Fibroblast of the aortic adventitia (primary cell): ENCODE measurements around the gene ZCCHC7. TPM values are rescaled to one million over a fixed set of nuclear protein-coding genes. Genes with fewer than 3 reads are reported as not detected.

ENCODE experiments used
- DNase-seq: peaks from one replicate; pipeline ENCODE4 v3.0.0-alpha.2; 2010; ENCODE audit warnings: low read depth
- H3K4me3 ChIP-seq: 2 replicates; pipeline ENCODE4 v1.5.1; 2011; ENCODE audit warnings: low read depth, mild to moderate bottlenecking, control low read depth, low read length, moderate library complexity
- total RNA-seq: library from RNA; depleted of rRNA; stranded (reverse); fragments of >200 nt; gene quantifications from 2 replicates; pipeline ENCODE4 v1.2.3, GENCODE V29; 2012; ENCODE audit warnings: low replicate concordance
- TF ChIP-seq, protein P1 (sequence below): IDR thresholded peaks from 2 replicates; pipeline ENCODE4 v1.5.1; 2011; ENCODE audit warnings: mild to moderate bottlenecking, low read length, control low read depth, inconsistent platforms; ENCODE audit not compliant: insufficient read depth

ZCCHC7 gene
- total RNA-seq, 1 donor: 31.8 TPM

DNA sequence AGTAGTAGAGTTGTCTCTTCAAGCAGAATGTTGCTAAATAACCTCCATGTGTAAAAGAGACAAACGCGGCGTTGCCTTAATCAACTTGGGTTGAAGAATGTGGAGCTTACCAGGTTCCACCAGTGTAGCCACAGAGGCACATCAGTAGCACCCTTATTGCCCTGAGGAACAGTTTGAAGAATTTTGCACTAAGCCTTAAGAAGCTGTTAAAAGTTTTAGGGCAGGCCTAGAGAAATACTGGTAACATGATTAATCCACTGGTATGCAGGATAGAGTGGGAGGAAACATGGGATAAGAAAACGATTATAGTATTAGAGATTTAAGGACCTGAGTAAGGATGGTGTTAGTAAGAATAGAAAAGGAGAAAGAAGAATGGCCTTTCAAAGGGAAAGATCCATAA, 100.6 kb downstream of the ZCCHC7 start:
- no peak overlapping the region for H3K4me3 ChIP-seq
- TF ChIP-seq, protein P1, sequence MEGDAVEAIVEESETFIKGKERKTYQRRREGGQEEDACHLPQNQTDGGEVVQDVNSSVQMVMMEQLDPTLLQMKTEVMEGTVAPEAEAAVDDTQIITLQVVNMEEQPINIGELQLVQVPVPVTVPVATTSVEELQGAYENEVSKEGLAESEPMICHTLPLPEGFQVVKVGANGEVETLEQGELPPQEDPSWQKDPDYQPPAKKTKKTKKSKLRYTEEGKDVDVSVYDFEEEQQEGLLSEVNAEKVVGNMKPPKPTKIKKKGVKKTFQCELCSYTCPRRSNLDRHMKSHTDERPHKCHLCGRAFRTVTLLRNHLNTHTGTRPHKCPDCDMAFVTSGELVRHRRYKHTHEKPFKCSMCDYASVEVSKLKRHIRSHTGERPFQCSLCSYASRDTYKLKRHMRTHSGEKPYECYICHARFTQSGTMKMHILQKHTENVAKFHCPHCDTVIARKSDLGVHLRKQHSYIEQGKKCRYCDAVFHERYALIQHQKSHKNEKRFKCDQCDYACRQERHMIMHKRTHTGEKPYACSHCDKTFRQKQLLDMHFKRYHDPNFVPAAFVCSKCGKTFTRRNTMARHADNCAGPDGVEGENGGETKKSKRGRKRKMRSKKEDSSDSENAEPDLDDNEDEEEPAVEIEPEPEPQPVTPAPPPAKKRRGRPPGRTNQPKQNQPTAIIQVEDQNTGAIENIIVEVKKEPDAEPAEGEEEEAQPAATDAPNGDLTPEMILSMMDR: no peak
- peak; percentile 39 for DNase-seq

DNA sequence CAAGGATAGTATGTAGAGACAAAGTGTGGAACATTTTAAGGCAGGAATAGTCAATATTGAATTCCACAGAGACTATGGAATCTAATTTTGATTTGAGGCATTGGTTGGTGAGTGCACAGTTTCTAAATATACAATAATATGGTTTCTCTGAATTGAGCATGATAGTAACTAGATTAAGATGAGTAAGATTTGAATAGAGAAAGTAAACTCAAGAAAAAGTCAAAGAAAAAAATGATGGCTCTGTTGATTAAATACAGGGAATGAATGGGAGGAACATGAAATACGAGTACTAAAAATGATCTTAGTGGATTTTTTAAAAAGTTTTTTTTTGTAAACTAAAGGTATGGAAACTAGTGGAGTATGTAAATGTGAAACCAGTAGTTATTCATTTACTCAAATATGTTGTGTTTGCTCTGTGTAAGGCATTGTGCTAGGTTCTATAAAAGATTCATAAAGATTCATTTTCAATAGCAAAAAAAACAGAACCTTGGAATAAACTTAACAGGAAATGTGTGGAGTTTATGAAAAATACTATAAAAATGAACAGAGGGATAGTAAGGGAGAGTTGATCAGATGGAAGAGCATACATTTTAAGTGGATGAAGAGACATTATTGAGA, 101.2 kb downstream of the ZCCHC7 start:
- TF ChIP-seq, protein P1: no peak
- DNase-seq: no peak
- no peak overlapping the region for H3K4me3 ChIP-seq

DNA sequence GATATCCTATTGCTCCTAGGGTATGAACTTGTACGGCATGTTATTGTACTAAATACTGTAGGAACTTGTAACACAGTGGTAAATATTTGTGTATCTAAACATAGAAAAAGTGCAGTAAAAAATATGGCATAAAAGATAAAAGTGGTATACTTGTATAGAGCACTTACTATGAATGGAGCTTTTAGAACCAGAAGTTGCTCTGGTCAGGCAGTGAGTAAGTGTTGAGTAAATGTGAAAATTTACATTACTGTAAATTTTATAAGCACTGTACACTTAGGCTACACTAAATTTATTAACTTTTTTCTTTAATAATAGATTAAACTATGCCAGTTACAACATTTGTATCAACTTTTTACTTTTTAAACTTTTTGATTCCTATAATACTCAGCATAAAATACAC, 109.1 kb downstream of the ZCCHC7 start:
- TF ChIP-seq, protein P1: no peak
- no peak for DNase-seq
- no peak overlapping the region for H3K4me3 ChIP-seq

DNA sequence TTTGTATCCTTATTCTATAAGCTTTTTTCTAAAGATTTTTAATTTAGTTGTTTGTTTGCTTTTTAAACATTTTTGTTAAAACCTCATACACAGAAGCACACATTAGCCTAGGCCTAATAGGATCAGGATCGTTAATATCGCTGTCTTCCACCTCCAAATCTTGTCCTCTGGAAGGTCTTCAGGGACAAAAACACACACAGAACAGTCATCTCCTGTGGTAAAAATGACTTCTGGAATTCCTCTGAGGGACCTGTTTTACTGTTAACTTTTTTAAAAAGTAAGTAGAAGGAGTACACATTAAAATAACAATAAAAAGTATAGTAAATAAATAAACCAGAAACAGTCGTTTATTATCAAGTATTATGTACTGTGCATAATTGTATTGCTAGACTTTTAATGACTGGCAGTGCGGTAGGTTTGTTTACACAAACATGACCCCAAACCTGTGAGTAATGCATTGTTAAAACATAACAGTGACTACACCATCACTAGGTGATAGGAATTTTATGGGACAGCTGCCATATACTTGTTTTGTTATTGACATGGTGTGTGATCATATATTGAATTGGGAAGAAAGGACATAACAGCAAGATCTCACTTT, 109.6 kb downstream of the ZCCHC7 start:
- TF ChIP-seq, protein P1: no peak
- DNase-seq: no peak
- H3K4me3 ChIP-seq: no peak overlapping the region

DNA sequence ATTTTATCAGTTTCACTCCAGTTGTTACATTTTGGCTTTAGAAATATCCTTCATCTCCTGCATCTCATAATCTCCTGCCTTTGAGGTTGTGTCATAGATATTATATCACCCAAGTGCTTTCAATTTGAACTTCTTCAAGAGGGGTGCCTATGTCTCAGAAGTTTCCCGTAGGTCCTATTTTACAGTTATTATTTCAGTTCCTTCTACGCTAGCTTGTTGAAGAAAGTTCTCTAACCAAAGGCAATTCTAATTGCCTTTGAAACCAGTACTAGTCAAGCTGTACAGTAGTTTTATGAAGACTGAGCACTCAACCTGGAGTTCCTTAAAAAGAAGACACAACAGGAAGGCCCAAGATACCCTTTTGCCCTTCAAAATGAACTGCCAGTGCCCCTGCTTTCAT, 116.4 kb downstream of the ZCCHC7 start:
- no peak for DNase-seq
- TF ChIP-seq, protein P1: no peak
- H3K4me3 ChIP-seq: no peak overlapping the region

DNA sequence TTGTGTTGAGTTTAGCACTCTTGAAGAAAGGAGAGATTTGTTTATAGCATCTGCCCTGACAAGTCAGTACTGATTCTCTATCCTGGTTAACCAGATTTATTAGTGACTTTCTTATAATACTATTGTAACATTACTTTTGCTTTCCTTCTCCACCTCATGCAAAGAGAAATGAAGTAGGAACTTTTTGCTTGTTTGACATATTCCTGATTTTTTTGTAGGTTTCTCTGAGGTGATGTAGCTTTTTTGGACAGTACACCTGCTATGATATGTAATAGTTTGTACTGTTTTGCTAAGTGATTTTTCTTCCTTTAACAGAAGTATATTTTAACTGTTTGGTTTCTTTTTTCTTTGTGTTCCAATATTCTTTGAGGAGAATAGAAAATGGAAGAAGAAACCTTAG, 117.7 kb downstream of the ZCCHC7 start:
- no peak for DNase-seq
- no peak overlapping the region for H3K4me3 ChIP-seq
- TF ChIP-seq, protein P1: no peak

DNA sequence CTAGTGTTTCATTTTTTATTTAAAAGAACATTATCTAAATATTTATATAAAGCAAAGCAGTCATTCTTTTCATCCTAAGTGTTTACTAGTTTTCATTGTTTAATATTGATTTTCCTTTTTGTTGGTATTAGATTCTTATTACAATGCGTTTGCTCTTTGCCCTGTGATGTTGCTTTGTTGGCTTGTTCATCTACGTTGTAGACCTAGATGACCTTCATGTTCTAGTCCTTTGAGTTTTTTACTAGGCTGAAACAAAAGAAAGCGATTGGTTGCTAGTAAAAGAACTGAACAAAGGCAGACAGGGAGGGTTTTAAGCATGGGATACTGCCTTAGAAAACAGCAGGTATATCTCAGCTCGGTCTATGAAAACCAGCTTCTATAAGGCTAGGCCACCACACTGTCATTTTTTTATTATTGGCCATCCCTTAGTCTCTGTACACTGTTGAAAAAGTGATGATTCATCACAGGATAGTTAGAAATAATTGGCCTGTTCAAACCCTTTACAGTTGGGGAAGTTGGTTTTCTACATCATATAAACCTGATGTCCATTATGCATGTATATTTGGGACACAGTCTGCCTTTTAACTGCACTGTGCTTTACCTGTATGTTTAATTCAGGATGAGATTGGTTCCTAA, 119.0 kb downstream of the ZCCHC7 start:
- TF ChIP-seq, protein P1: no peak
- DNase-seq: no peak
- H3K4me3 ChIP-seq: no peak overlapping the region
